A549 (cell line): ENCODE data around the gene CBR3. TPM values are rescaled to one million over a fixed set of nuclear protein-coding genes. Genes with fewer than 3 reads are reported as not detected.

ENCODE experiments used
- ATAC-seq, 2 experiments: fragments of 200-7000 bp in 1 of 2; fragments of >200 bp in 1 of 2; cut with Nextera tagmentation in 1 of 2; cut with Tn5 transposase in 1 of 2; 3 replicates each; pipeline versions ENCODE4 v1.8.0 to v1.9.1; 2018 to 2020; ENCODE audit warnings: mild to moderate bottlenecking in 1 of 2, moderate library complexity in 1 of 2
- CTCF ChIA-PET: fragments of 300-600 bp; sonication (Branson Sonifier 250); formaldehyde crosslinking; extraction: SDS; loops from one replicate; lab custom pipeline; 2021; ENCODE audit warnings: antibody characterized with exemption, inconsistent platforms; lab: Yijun Ruan, JAX
- POLR2A ChIA-PET: fragments of 350-600 bp; formaldehyde crosslinking; extraction: SDS; loops from one replicate; lab custom pipeline; 2021; ENCODE audit warnings: antibody characterized with exemption, inconsistent platforms; lab: Yijun Ruan, JAX
- DNase-seq, 2 experiments: peaks; one replicate each; pipeline versions ENCODE4 v3.0.0 to v3.0.0-alpha.2; 2011 to 2016; ENCODE audit warnings: low read depth in 1 of 2, low spot score in 1 of 2
- FAIRE-seq: peaks from 2 replicates; lab custom pipeline; 2011; peaks lifted over from hg19 to GRCh38; lab: Jason Lieb, UNC
- H3K27ac ChIP-seq, 2 experiments: fragments of >200 bp; sonication (Bioruptor Twin); formaldehyde crosslinking; 3 replicates each; pipeline ENCODE4 v1.5.1; 2016 to 2017
- H3K4me1 ChIP-seq: fragments of >200 bp; sonication (Bioruptor Twin); formaldehyde crosslinking; 3 replicates; pipeline ENCODE4 v1.6.1; 2016
- H3K4me2 ChIP-seq: fragments of >200 bp; sonication (Bioruptor Twin); formaldehyde crosslinking; 3 replicates; pipeline ENCODE4 v1.6.1; 2016
- H3K4me3 ChIP-seq: fragments of >200 bp; sonication (Bioruptor Twin); formaldehyde crosslinking; 3 replicates; pipeline ENCODE4 v1.5.1; 2016
- H3K9me3 ChIP-seq: fragments of >200 bp; sonication (Bioruptor Twin); formaldehyde crosslinking; 3 replicates; pipeline ENCODE4 v1.6.1; 2016
- BHLHE40 ChIP-seq: IDR thresholded peaks from 2 replicates; pipeline ENCODE4 v1.6.1; 2012; ENCODE audit warnings: low read depth, low read length, inconsistent platforms
- CTCF ChIP-seq: fragments of >200 bp; sonication (Bioruptor Twin); formaldehyde crosslinking; IDR thresholded peaks from 3 replicates; pipeline ENCODE4 v1.5.1; 2016
- E2F6 ChIP-seq: IDR thresholded peaks from 2 replicates; pipeline ENCODE4 v1.6.1; 2012; ENCODE audit warnings: low read depth, borderline replicate concordance
- EHMT2 ChIP-seq: fragments of 200-600 bp; sonication (generic); IDR thresholded peaks from 2 replicates; pipeline ENCODE4 v1.6.1; 2016; ENCODE audit warnings: antibody characterized with exemption, low read depth, mild to moderate bottlenecking, moderate library complexity
- EP300 ChIP-seq, 2 experiments: fragments of >200 bp; sonication (Bioruptor Twin); formaldehyde crosslinking; IDR thresholded peaks; 2 replicates in 1 of 2; 3 replicates in 1 of 2; pipeline ENCODE4 v1.6.1; 2016 to 2017
- FOSL2 ChIP-seq, 2 experiments: fragments of 450-650 bp in 1 of 2; fragments of >200 bp in 1 of 2; sonication (Bioruptor Twin) in 1 of 2; formaldehyde crosslinking; IDR thresholded peaks; 2 replicates each; pipeline versions ENCODE4 v1.5.0 to v1.6.1; 2016 to 2020; ENCODE audit warnings: mild to moderate bottlenecking in 1 of 2, moderate library complexity in 1 of 2
- GATA3 ChIP-seq: IDR thresholded peaks from 2 replicates; pipeline ENCODE4 v1.6.1; 2012; ENCODE audit warnings: borderline replicate concordance
- HDAC2 ChIP-seq: fragments of 200-600 bp; sonication (generic); IDR thresholded peaks from 2 replicates; pipeline ENCODE4 v1.6.1; 2016
- KDM1A ChIP-seq: fragments of 200-600 bp; sonication (generic); IDR thresholded peaks from 2 replicates; pipeline ENCODE4 v1.6.1; 2016; ENCODE audit warnings: low read depth, mild to moderate bottlenecking
- MAFK ChIP-seq: fragments of 450-650 bp; IDR thresholded peaks from 2 replicates; pipeline ENCODE4 v1.6.1; 2014; ENCODE audit not compliant: partially characterized antibody
- MYC ChIP-seq: IDR thresholded peaks from 2 replicates; pipeline ENCODE4 v1.6.1; 2012; ENCODE audit warnings: mild to moderate bottlenecking, inconsistent platforms, low read length, improper control_type of control experiment, borderline replicate concordance
- NFE2L2 ChIP-seq: fragments of 150-350 bp; conservative IDR thresholded peaks from 2 replicates; pipeline ENCODE4 v1.6.1; 2014; ENCODE audit warnings: low read length
- PBX3 ChIP-seq: IDR thresholded peaks from 2 replicates; pipeline ENCODE4 v1.6.1; 2012
- POLR2AphosphoS2 ChIP-seq: conservative IDR thresholded peaks from 2 replicates; pipeline ENCODE4 v1.6.1; 2012; ENCODE audit warnings: low read length, improper control_type of control experiment, inconsistent platforms
- RAD21 ChIP-seq, 2 experiments: fragments of >200 bp in 1 of 2; sonication (Bioruptor Twin) in 1 of 2; formaldehyde crosslinking in 1 of 2; IDR thresholded peaks in 1 of 2; conservative IDR thresholded peaks in 1 of 2; 2 replicates in 1 of 2; 3 replicates in 1 of 2; pipeline ENCODE4 v1.6.1; 2012 to 2018; ENCODE audit warnings: inconsistent platforms in 1 of 2
- RFX5 ChIP-seq: fragments of 450-650 bp; IDR thresholded peaks from 2 replicates; pipeline ENCODE4 v1.7.1; 2014; ENCODE audit warnings: antibody characterized with exemption, mild to moderate bottlenecking, moderate library complexity
- SMC3 ChIP-seq: fragments of >200 bp; sonication (Bioruptor Twin); formaldehyde crosslinking; IDR thresholded peaks from 3 replicates; pipeline ENCODE4 v1.6.1; 2018; ENCODE audit warnings: inconsistent platforms
- ZC3H11A ChIP-seq: fragments of 450-650 bp; IDR thresholded peaks from 2 replicates; pipeline ENCODE4 v1.6.1; 2014; ENCODE audit warnings: antibody characterized with exemption, mild to moderate bottlenecking
- WGBS: methylation state at CpG from one replicate; pipeline ENCODE4 v1.1.6; 2017; ENCODE audit errors: missing lambda C conversion rate; 5-methylcytosine and 5-hydroxymethylcytosine counted together
- polyA plus RNA-seq, 4 experiments: library from polyadenylated mRNA; depleted of rRNA in 3 of 4; stranded (reverse); fragments of >200 nt; fragmentation: RNase III in 1 of 4; extraction: RNeasy Plus Mini Kit Qiagen cat#74134 plus additional on column Dnase treatment in 1 of 4; gene quantifications; 2 replicates in 3 of 4; 3 replicates in 1 of 4; pipeline ENCODE4 v1.2.3, GENCODE V29; 2011 to 2017

CBR3 gene
- polyA plus RNA-seq, 2 of the 4 experiments (the other 2 are of a cell fraction) = 5.9 to 6.1 TPM

GRCh38 chr21:36105327-36105842, 29.5 kb upstream of the CBR3 start:
- POLR2A ChIA-PET = no interaction called here
- CTCF ChIA-PET = interaction anchor here (0.6 kb wide), 1 partner anchor 48 kb away, joined by 3 read pairs; no protein-coding TSS in a partner anchor
- DNase-seq (no peak), ATAC-seq (no peak), FAIRE-seq (no peak)
- Histone ChIP-seq H3K27ac (no peak overlapping the region), H3K4me1 (no peaks in the 10 kb centered on the region), H3K9me3 (no peaks in the 10 kb centered on the region), H3K4me2 (no peak overlapping the region), H3K4me3 (no peak overlapping the region)
- 91% methylated on average over 4 of the region's 4 CpGs for WGBS
- TF ChIP-seq PBX3 (no peak), KDM1A (no peak), HDAC2 (no peak), CTCF (no peak), FOSL2 (IDR thresholded peaks at IDR 0.05) (no peak), FOSL2 (CRISPR knock-in tag; IDR thresholded peaks at IDR 0.05) (no peak), POLR2AphosphoS2 (no peak), MYC (no peak), EP300 (IDR thresholded peaks at IDR 0.05) (no peak), GATA3 (no peak), RFX5 (no peak)

GRCh38 chr21:36109868-36110267, 25.0 kb upstream of the CBR3 start:
- Histone ChIP-seq H3K27ac (no peak overlapping the region), H3K4me2 (no peak overlapping the region), H3K4me3 (no peak overlapping the region), H3K4me1 (no peaks in the 10 kb centered on the region), H3K9me3 (no peaks in the 10 kb centered on the region)
- ATAC-seq (no peak), DNase-seq (no peak)
- CTCF ChIA-PET = interaction anchor here (0.8 to 7.8 kb wide), 2 partner anchors 15 to 82 kb away, joined by 3 to 49 read pairs; no protein-coding TSS in a partner anchor
- TF ChIP-seq E2F6 = no peak
- no peak for TF ChIP-seq RAD21 (conservative IDR thresholded peaks at IDR 0.05 in 1 of 2, IDR thresholded peaks at IDR 0.05 in 1 of 2)
- no peak for TF ChIP-seq NFE2L2
- TF ChIP-seq BHLHE40 = no peak
- TF ChIP-seq EP300 (IDR thresholded peaks at IDR 0.05) = no peak
- TF ChIP-seq, all 56 proteins: peak for 0
- 79% methylated on average over 10 of the region's 10 CpGs for WGBS
- POLR2A ChIA-PET = no interaction called here
- no peak for FAIRE-seq

GRCh38 chr21:36111238-36111637, 23.6 kb upstream of the CBR3 start:
- no peaks in the 10 kb centered on the region for H3K9me3 ChIP-seq
- no peaks in the 10 kb centered on the region for H3K4me1 ChIP-seq
- ChIA-PET CTCF (interaction anchor here (1.0 to 7.8 kb wide), 4 partner anchors 14 to 91 kb away, joined by 3 to 49 read pairs (median 9); no protein-coding TSS in a partner anchor), POLR2A (no interaction called here)
- H3K4me2 ChIP-seq = no peak overlapping the region
- no peak for FAIRE-seq
- TF ChIP-seq RAD21 (conservative IDR thresholded peaks at IDR 0.05 in 1 of 2, IDR thresholded peaks at IDR 0.05 in 1 of 2) (no peak), KDM1A (no peak), NFE2L2 (no peak), GATA3 (no peak), EHMT2 (no peak), ZC3H11A (no peak), MAFK (no peak), SMC3 (no peak)
- DNase-seq = no peak
- no peak overlapping the region for H3K4me3 ChIP-seq
- no peak overlapping the region for H3K27ac ChIP-seq
- whole genome bisulfite sequencing = 92% methylated on average over 8 of the region's 8 CpGs
- no peak for ATAC-seq
